Motor neuron (in vitro differentiated cells): Measurements from ENCODE around the gene TMEM214. TPM values are rescaled to one million over a fixed set of nuclear protein-coding genes. Genes with fewer than 3 reads are reported as not detected.

ENCODE experiments used
- total RNA-seq, 8 experiments: library from RNA; unstranded; fragments of 300-600 nt; gene quantifications; 2 replicates each; pipeline versions ENCODE4 v1.2.3 to v1.2.4, GENCODE V29; 2022

TMEM214 gene
- total RNA-seq, 8 experiments from 2014 or later, result 11.8 to 44.1 (median 30.1) TPM

Other genes with a start within 250 kb of the TMEM214 start
- gene CENPA, start 246.9 kb upstream of the TMEM214 start, total RNA-seq, result 10 to 100 TPM in 2 of 8 experiments, 1 to 10 TPM in 4, under 1 TPM in 2; 0.46 to 19.1 (median 1.7) TPM
- 100 to 1,000 TPM in 2 of 8 experiments, 10 to 100 TPM in 3, under 1 TPM in 3; 0.09 to 255 (median 90.7) TPM for gene DPYSL5, start 184.8 kb upstream of the TMEM214 start, total RNA-seq
- 10 to 100 TPM in 7 of 8 experiments, 1 to 10 TPM in 1; 8.7 to 44.8 (median 26.8) TPM for gene MAPRE3, start 62.3 kb upstream of the TMEM214 start, total RNA-seq
- 10 to 100 TPM; 11.0 to 47.1 (median 34.8) TPM for gene AGBL5, start 18.7 kb downstream of the TMEM214 start, total RNA-seq
- gene OST4, start 38.7 kb downstream of the TMEM214 start, total RNA-seq, result 100 to 1,000 TPM; 289 to 626 (median 350) TPM
- 10 to 100 TPM in 4 of 8 experiments, 1 to 10 TPM in 4; 1.4 to 24.6 (median 12.1) TPM for gene EMILIN1, start 45.6 kb downstream of the TMEM214 start, total RNA-seq
- gene KHK, start 53.8 kb downstream of the TMEM214 start, total RNA-seq, result 1 to 10 TPM in 7 of 8 experiments, under 1 TPM in 1; 0.72 to 5.4 (median 3.4) TPM
- 10 to 100 TPM in 3 of 8 experiments, 1 to 10 TPM in 5; 4.4 to 27.3 (median 9.8) TPM for gene CGREF1, start 86.2 kb downstream of the TMEM214 start, total RNA-seq
- gene ABHD1, start 90.8 kb downstream of the TMEM214 start, total RNA-seq, result 1 to 10 TPM in 6 of 8 experiments, under 1 TPM in 1, not detected in 1; 0.94 to 2.9 (median 1.7) TPM
- gene PREB, start 101.7 kb downstream of the TMEM214 start, total RNA-seq, result 10 to 100 TPM; 22.9 to 41.5 (median 38.2) TPM
- gene PRR30, start 106.4 kb downstream of the TMEM214 start, total RNA-seq, result 1 to 10 TPM in 1 of 8 experiments, under 1 TPM in 5, not detected in 2; 0.11 to 1.5 (median 0.32) TPM
- under 1 TPM in 6 of 8 experiments, not detected in 2; 0.09 to 0.66 (median 0.23) TPM for gene TCF23, start 116.0 kb downstream of the TMEM214 start, total RNA-seq
- gene ATRAID, start 179.1 kb downstream of the TMEM214 start, total RNA-seq, result 100 to 1,000 TPM in 6 of 8 experiments, 10 to 100 TPM in 2; 77.0 to 252 (median 123) TPM
- 10 to 100 TPM; 16.0 to 59.5 (median 33.7) TPM for gene SLC5A6, start 179.3 kb downstream of the TMEM214 start, total RNA-seq
- gene CAD, start 184.4 kb downstream of the TMEM214 start, total RNA-seq, result 10 to 100 TPM; 20.5 to 72.3 (median 31.5) TPM
- gene SLC30A3, start 230.1 kb downstream of the TMEM214 start, total RNA-seq, result 1 to 10 TPM in 1 of 8 experiments, under 1 TPM in 7; 0.27 to 1.6 (median 0.61) TPM
- gene DNAJC5G, start 242.5 kb downstream of the TMEM214 start, total RNA-seq, result not detected
- under 1 TPM in 7 of 8 experiments, not detected in 1; 0.25 to 1.00 (median 0.38) TPM for gene TRIM54, start 249.5 kb downstream of the TMEM214 start, total RNA-seq